COLO668 (cell line): Measurements from ENCODE around the gene TSSK6.
"Not testable (repeated sequence)": the region's sequence is repeated elsewhere in the genome, so short reads cannot be mapped to it uniquely, and the experiment has no call there.

Experiments used
- DNase-seq: peaks from one replicate; lab custom pipeline; 2025; ENCODE audit not compliant: unreplicated experiment; lab: John Stamatoyannopoulos, UW

TSSK6 gene

GRCh38 chr19:19488875-19489690, 26.3 kb downstream of the TSSK6 start:
- DNase-seq: peak; percentile 25

GRCh38 chr19:19487950-19488874, 27.1 kb downstream of the TSSK6 start:
- DNase-seq: no peak

- no peak for DNase-seq
These were observed 28.0 kb downstream of the TSSK6 start for GRCh38 chr19:19487077-19487949.

GRCh38 chr19:19486343-19487076, 28.8 kb downstream of the TSSK6 start:
- DNase-seq: no peak

- DNase-seq: no peak
These were observed 29.4 kb downstream of the TSSK6 start for GRCh38 chr19:19485998-19486290.

- no peak for DNase-seq
These were observed 30.0 kb downstream of the TSSK6 start for GRCh38 chr19:19485161-19485997.

GRCh38 chr19:19482809-19483596, 32.3 kb downstream of the TSSK6 start:
- DNase-seq: no peak

- DNase-seq: no peak
These were observed 34.7 kb downstream of the TSSK6 start for GRCh38 chr19:19480688-19481087.

- DNase-seq: peak; percentile 31
These were observed 37.5 kb downstream of the TSSK6 start for GRCh38 chr19:19477705-19478383.

- DNase-seq: no peak
These were observed 39.2 kb downstream of the TSSK6 start for GRCh38 chr19:19475849-19476828.

- DNase-seq: no peak
These were observed 40.2 kb downstream of the TSSK6 start for GRCh38 chr19:19475015-19475765.

- DNase-seq: not testable (repeated sequence)
These were observed 43.2 kb downstream of the TSSK6 start for GRCh38 chr19:19472106-19472505.

- no peak for DNase-seq
These were observed 43.7 kb downstream of the TSSK6 start for GRCh38 chr19:19471682-19472081.

- no peak for DNase-seq
These were observed 44.8 kb downstream of the TSSK6 start for GRCh38 chr19:19470579-19470978.

GRCh38 chr19:19468424-19469050, 46.8 kb downstream of the TSSK6 start:
- DNase-seq: no peak

- no peak for DNase-seq
These were observed 49.1 kb downstream of the TSSK6 start for GRCh38 chr19:19466201-19466600.
